ENCODE measurements around the gene FLNB.

DNA sequence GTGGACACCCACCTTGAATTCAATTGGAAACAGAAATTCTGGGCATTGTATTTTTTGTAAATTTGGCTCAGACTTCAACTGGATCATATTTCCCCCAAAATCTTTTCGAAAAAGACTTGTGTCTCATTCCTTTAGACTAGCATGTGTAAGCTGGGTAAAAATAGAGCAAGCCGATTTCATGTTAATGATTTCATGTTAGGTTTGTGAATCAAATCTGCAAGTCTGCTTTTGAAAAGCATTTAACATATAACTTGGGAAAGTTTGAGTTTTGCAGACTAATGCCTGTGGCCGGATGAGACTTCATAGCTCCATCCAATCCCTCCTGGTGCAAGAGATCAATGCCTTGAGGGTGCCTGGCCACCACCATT is 64.5 kb downstream of the FLNB start:
- TF ChIP-seq, protein P1, sequence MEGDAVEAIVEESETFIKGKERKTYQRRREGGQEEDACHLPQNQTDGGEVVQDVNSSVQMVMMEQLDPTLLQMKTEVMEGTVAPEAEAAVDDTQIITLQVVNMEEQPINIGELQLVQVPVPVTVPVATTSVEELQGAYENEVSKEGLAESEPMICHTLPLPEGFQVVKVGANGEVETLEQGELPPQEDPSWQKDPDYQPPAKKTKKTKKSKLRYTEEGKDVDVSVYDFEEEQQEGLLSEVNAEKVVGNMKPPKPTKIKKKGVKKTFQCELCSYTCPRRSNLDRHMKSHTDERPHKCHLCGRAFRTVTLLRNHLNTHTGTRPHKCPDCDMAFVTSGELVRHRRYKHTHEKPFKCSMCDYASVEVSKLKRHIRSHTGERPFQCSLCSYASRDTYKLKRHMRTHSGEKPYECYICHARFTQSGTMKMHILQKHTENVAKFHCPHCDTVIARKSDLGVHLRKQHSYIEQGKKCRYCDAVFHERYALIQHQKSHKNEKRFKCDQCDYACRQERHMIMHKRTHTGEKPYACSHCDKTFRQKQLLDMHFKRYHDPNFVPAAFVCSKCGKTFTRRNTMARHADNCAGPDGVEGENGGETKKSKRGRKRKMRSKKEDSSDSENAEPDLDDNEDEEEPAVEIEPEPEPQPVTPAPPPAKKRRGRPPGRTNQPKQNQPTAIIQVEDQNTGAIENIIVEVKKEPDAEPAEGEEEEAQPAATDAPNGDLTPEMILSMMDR (IDR thresholded peaks at IDR 0.05) = no peak
- TF ChIP-seq EP300 (IDR thresholded peaks at IDR 0.05) (no peak), POLR2A (IDR thresholded peaks at IDR 0.05; ENCODE audit: low read depth) (no peak)

Data from esophagus muscularis mucosa (tissue), 4 donors.